Measurements from ENCODE around the gene TIMM21. TPM values are rescaled to one million over a fixed set of nuclear protein-coding genes. Genes with fewer than 3 reads are reported as not detected.

The TIMM21 gene
- total RNA-seq, 1 experiment from 2014 or later: 82.0 TPM

DNA sequence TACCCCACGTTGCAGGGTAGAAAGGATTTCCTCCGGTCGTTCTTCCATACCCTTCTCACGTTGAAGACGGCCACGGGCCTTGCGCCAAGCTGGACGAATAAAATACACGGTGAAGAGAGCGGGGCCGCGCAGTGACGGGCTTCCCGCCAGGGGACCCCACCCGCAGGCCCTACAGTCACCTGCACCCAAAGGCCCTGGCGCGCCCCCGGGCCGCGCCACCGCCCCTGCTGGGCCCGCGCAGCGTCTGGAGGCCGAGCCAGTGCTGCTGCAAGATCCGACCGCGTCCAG, 888 bp upstream of the TIMM21 start:
- in situ Hi-C loops (cut with HindIII; ENCODE audit: low pct_unique_long_range_greater_than_20kb, low sequenced_read_pairs) (no loop called here), intact Hi-C loops (cut with micrococcal nuclease; ENCODE audit: unreplicated experiment) (no loop called here)
- Histone ChIP-seq H3K36me3 (ENCODE audit: control insufficient read depth, insufficient read depth, low read length) (no peaks in the 10 kb centered on the region; the same call in 1 of the 2 replicates), H3K27me3 (ENCODE audit: control insufficient read depth, insufficient read depth, low read length) (peaks cover 7% of the 10 kb centered on the region; the same call in 1 of the 2 replicates), H3K4me1 (ENCODE audit: control insufficient read depth, insufficient read depth, low read length) (peaks cover 19% of the 10 kb centered on the region), H3K4me3 (ENCODE audit: low read depth in 2 of 2, low read length in 2 of 2) (peak overlapping the region; percentile 92 to 99), H3K9me3 (ENCODE audit: control insufficient read depth, insufficient read depth, low read depth, low read length) (no peaks in the 10 kb centered on the region), H3K27ac (ENCODE audit: low read length) (peak overlapping the region; percentile 100)
- no TSS peak for BruUV-seq (replicated peaks)
- ChIA-PET CTCF (no interaction called here), POLR2A (interaction anchor here (0.5 kb wide), 1 partner anchor 348 kb away, joined by 5 read pairs; the partner anchor contains the start of gene CNDP2)
- DNase-seq (ENCODE audit: low read depth, low spot score): no peak
- ATAC-seq: no peak
- TF ChIP-seq, protein P1, sequence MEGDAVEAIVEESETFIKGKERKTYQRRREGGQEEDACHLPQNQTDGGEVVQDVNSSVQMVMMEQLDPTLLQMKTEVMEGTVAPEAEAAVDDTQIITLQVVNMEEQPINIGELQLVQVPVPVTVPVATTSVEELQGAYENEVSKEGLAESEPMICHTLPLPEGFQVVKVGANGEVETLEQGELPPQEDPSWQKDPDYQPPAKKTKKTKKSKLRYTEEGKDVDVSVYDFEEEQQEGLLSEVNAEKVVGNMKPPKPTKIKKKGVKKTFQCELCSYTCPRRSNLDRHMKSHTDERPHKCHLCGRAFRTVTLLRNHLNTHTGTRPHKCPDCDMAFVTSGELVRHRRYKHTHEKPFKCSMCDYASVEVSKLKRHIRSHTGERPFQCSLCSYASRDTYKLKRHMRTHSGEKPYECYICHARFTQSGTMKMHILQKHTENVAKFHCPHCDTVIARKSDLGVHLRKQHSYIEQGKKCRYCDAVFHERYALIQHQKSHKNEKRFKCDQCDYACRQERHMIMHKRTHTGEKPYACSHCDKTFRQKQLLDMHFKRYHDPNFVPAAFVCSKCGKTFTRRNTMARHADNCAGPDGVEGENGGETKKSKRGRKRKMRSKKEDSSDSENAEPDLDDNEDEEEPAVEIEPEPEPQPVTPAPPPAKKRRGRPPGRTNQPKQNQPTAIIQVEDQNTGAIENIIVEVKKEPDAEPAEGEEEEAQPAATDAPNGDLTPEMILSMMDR (IDR thresholded peaks at IDR 0.05): no peak
- TF ChIP-seq, protein P2, sequence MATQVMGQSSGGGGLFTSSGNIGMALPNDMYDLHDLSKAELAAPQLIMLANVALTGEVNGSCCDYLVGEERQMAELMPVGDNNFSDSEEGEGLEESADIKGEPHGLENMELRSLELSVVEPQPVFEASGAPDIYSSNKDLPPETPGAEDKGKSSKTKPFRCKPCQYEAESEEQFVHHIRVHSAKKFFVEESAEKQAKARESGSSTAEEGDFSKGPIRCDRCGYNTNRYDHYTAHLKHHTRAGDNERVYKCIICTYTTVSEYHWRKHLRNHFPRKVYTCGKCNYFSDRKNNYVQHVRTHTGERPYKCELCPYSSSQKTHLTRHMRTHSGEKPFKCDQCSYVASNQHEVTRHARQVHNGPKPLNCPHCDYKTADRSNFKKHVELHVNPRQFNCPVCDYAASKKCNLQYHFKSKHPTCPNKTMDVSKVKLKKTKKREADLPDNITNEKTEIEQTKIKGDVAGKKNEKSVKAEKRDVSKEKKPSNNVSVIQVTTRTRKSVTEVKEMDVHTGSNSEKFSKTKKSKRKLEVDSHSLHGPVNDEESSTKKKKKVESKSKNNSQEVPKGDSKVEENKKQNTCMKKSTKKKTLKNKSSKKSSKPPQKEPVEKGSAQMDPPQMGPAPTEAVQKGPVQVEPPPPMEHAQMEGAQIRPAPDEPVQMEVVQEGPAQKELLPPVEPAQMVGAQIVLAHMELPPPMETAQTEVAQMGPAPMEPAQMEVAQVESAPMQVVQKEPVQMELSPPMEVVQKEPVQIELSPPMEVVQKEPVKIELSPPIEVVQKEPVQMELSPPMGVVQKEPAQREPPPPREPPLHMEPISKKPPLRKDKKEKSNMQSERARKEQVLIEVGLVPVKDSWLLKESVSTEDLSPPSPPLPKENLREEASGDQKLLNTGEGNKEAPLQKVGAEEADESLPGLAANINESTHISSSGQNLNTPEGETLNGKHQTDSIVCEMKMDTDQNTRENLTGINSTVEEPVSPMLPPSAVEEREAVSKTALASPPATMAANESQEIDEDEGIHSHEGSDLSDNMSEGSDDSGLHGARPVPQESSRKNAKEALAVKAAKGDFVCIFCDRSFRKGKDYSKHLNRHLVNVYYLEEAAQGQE (IDR thresholded peaks at IDR 0.05; ENCODE audit: insufficient read depth in 1 of 2, low read depth in 2 of 2, low read length in 1 of 2): no peak
- TF ChIP-seq SIN3A (IDR thresholded peaks at IDR 0.05; ENCODE audit: borderline replicate concordance, insufficient read depth, low read depth, low read length): no peak; the same call in none of the 2 replicates
- TF ChIP-seq POLR2AphosphoS5 (IDR thresholded peaks at IDR 0.05; ENCODE audit: low read depth, low read length): no peak
- no peak for TF ChIP-seq TCF7L2 (IDR thresholded peaks at IDR 0.05; ENCODE audit: low read depth, low read length)

DNA sequence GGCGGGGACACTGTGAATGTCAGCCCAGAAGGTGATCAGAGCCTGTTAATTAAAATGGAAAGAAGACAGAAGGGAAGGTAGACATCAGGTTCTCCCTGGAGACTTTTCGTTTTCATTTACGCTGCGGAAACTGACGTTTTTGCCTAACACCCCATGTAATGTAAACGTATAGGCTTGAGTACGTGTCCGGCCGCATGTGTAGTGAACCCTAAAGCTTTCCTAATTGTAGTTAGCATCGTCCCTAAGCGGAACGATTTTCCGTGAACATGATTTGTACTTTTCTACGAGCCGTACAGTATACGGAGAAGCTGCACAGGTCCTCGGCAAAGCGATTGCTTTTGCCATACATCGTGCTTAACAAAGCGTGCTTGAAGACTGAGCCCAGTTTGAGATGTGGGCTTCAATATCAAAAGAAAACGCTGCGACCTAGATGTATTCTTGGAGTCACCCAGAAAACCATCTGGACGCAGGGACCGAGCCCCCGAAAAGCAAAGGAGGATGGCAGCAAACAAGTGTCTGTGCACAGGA, 284 bp downstream of the TIMM21 start:
- peak; percentile 9 for ATAC-seq
- ChIA-PET CTCF (no interaction called here), POLR2A (no interaction called here)
- Histone ChIP-seq H3K4me1 (ENCODE audit: control insufficient read depth, insufficient read depth, low read length) (peaks cover 19% of the 10 kb centered on the region), H3K4me3 (ENCODE audit: low read depth in 2 of 2, low read length in 2 of 2) (peak overlapping the region; percentile 92 to 99), H3K36me3 (ENCODE audit: control insufficient read depth, insufficient read depth, low read length) (no peaks in the 10 kb centered on the region; the same call in none of the 2 replicates), H3K9me3 (ENCODE audit: control insufficient read depth, insufficient read depth, low read depth, low read length) (no peaks in the 10 kb centered on the region), H3K27me3 (ENCODE audit: control insufficient read depth, insufficient read depth, low read length) (peaks cover 4% of the 10 kb centered on the region; the same call in 1 of the 2 replicates), H3K27ac (ENCODE audit: low read length) (peak overlapping the region; percentile 100)
- intact Hi-C loops (cut with micrococcal nuclease; ENCODE audit: unreplicated experiment): no loop called here
- TF ChIP-seq POLR2AphosphoS5 (IDR thresholded peaks at IDR 0.05; ENCODE audit: low read depth, low read length): no peak
- TF ChIP-seq, protein P2 (IDR thresholded peaks at IDR 0.05; ENCODE audit: insufficient read depth in 1 of 2, low read depth in 2 of 2, low read length in 1 of 2): no peak
- no peak; the same call in 1 of the 2 replicates for TF ChIP-seq SIN3A (IDR thresholded peaks at IDR 0.05; ENCODE audit: borderline replicate concordance, insufficient read depth, low read depth, low read length)
- TF ChIP-seq, protein P1 (IDR thresholded peaks at IDR 0.05): no peak
- no peak for TF ChIP-seq TCF7L2 (IDR thresholded peaks at IDR 0.05; ENCODE audit: low read depth, low read length)
- BruUV-seq (replicated peaks): TSS peak; percentile 90
- no peak for DNase-seq (ENCODE audit: low read depth, low spot score)
- in situ Hi-C loops (cut with HindIII; ENCODE audit: low pct_unique_long_range_greater_than_20kb, low sequenced_read_pairs): no loop called here
